Esophagus squamous epithelium (tissue), 5 donors: ENCODE data around the gene C1orf21. TPM values are rescaled to one million over a fixed set of nuclear protein-coding genes. Genes with fewer than 3 reads are reported as not detected.

Experiments
- DNase-seq: peaks from one replicate; lab custom pipeline; 2025; lab: John Stamatoyannopoulos, UW
- H3K27ac ChIP-seq, 4 donors: fragments of 200-600 bp; sonication (generic); one replicate each; pipeline ENCODE4 v1.5.1; 2016 to 2019; ENCODE audit warnings: mild to moderate bottlenecking in 1 of 4
- H3K27me3 ChIP-seq, 4 donors: fragments of 200-600 bp; sonication (generic); 1 replicate in 3 of 4; 2 replicates in 1 of 4; pipeline versions ENCODE4 v1.5.1 to v1.6.0; 2017 to 2021; ENCODE audit warnings: antibody characterized with exemption in 1 of 4
- H3K36me3 ChIP-seq, 3 donors: fragments of 200-600 bp; sonication (generic); one replicate each; pipeline ENCODE4 v1.5.1; 2016 to 2019
- H3K4me1 ChIP-seq, 3 donors: fragments of 200-600 bp; sonication (generic); one replicate each; pipeline ENCODE4 v1.5.1; 2017 to 2019
- H3K4me3 ChIP-seq, 4 donors: fragments of 200-600 bp; sonication (generic); 1 replicate in 3 of 4; 2 replicates in 1 of 4; pipeline ENCODE4 v1.5.1; 2016 to 2019; ENCODE audit warnings: mild to moderate bottlenecking in 2 of 4, moderate library complexity in 1 of 4
- H3K9me3 ChIP-seq, 3 donors: fragments of 200-600 bp; sonication (generic); one replicate each; pipeline ENCODE4 v1.5.1; 2016 to 2019
- CTCF ChIP-seq, 6 experiments: fragments of 450-650 bp in 4 of 6; fragments of 200-600 bp in 2 of 6; sonication (generic) in 2 of 6; IDR thresholded peaks; one replicate each; pipeline ENCODE4 v1.5.1; 2016 to 2019; ENCODE audit warnings: antibody characterized with exemption in 6 of 6, mild to moderate bottlenecking in 4 of 6, moderate library complexity in 4 of 6
- POLR2A ChIP-seq, 4 donors: fragments of 450-650 bp; IDR thresholded peaks; one replicate each; pipeline ENCODE4 v1.6.1; 2017; ENCODE audit warnings: antibody characterized with exemption in 4 of 4, mild to moderate bottlenecking in 4 of 4, moderate library complexity in 3 of 4
- WGBS, 2 donors: methylation state at CpG; one replicate each; pipeline ENCODE4 v1.1.5; 2018; 5-methylcytosine and 5-hydroxymethylcytosine counted together
- intact Hi-C: fragments of 100-400 bp; cut with DNase I; formaldehyde crosslinking; loops from one replicate; pipeline ENCODE4 v1.15.0; 2022
- total RNA-seq, 4 donors: library from RNA; depleted of rRNA; stranded (reverse); fragments of >200 nt; gene quantifications; one replicate each; pipeline ENCODE4 v1.1.0, GENCODE V29; 2016
- donor health status: DM: yes; HTN: yes; CAD: no.

The C1orf21 gene
- total RNA-seq, 4 donors from 2014 or later, result 14.6 to 55.7 (median 36.2) TPM

- intact Hi-C loops, result no loop called here
- Histone ChIP-seq H3K9me3 (no peaks in the 10 kb centered on the region), H3K4me1 (peaks cover 0 to 28% (median 0%) of the 10 kb centered on the region in 3 donors), H3K27ac (no peak overlapping the region), H3K4me3 (no peak overlapping the region), H3K27me3 (no peaks in the 10 kb centered on the region), H3K36me3 (no peaks in the 10 kb centered on the region)
- DNase-seq, result no peak
- TF ChIP-seq CTCF (IDR thresholded peaks at IDR 0.05) (no peak), POLR2A (IDR thresholded peaks at IDR 0.05) (no peak)
- WGBS, 2 donors, result 83 to 89% methylated on average over 4 of the region's 4 CpGs
These were observed 59.2 kb downstream of the C1orf21 start for GRCh38 chr1:184445997-184446396.

- TF ChIP-seq POLR2A (IDR thresholded peaks at IDR 0.05) (no peak), CTCF (IDR thresholded peaks at IDR 0.05) (no peak)
- Histone ChIP-seq H3K27ac (no peak overlapping the region), H3K36me3 (no peaks in the 10 kb centered on the region), H3K4me3 (no peak overlapping the region), H3K9me3 (no peaks in the 10 kb centered on the region), H3K4me1 (peaks cover 0 to 19% (median 0%) of the 10 kb centered on the region in 3 donors), H3K27me3 (no peaks in the 10 kb centered on the region)
- no peak for DNase-seq
- WGBS, 2 donors, result 93 to 94% methylated on average over 6 of the region's 6 CpGs
- intact Hi-C loops, result no loop called here
These were observed 60.9 kb downstream of the C1orf21 start for GRCh38 chr1:184447651-184448185.

- 81 to 89% methylated on average over 3 to 4 of the region's 4 CpGs for WGBS, 2 donors
- DNase-seq, result no peak
- intact Hi-C loops, result no loop called here
These were observed 63.1 kb downstream of the C1orf21 start for GRCh38 chr1:184449916-184450315.

GRCh38 chr1:184455786-184456185 lies 69.0 kb downstream of the C1orf21 start:
- no peak overlapping the region for H3K4me3 ChIP-seq
- H3K27ac ChIP-seq, result no peak overlapping the region
- intact Hi-C loops, result no loop called here
- 68 to 90% methylated on average over 1 of the region's 1 CpG for WGBS, 2 donors
- no peaks in the 10 kb centered on the region for H3K36me3 ChIP-seq
- no peak for DNase-seq
- no peaks in the 10 kb centered on the region for H3K27me3 ChIP-seq
- peaks cover 0 to 54% (median 18%) of the 10 kb centered on the region in 3 donors for H3K4me1 ChIP-seq
- no peak for TF ChIP-seq POLR2A (IDR thresholded peaks at IDR 0.05)
- TF ChIP-seq CTCF (IDR thresholded peaks at IDR 0.05), result no peak
- no peaks in the 10 kb centered on the region for H3K9me3 ChIP-seq

More at GRCh38 chr1:184449916-184450315, 63.1 kb downstream of the C1orf21 start:
- H3K27me3 ChIP-seq, result no peaks in the 10 kb centered on the region
- H3K27ac ChIP-seq, result no peak overlapping the region
- no peak for TF ChIP-seq CTCF (IDR thresholded peaks at IDR 0.05)
- no peak for TF ChIP-seq POLR2A (IDR thresholded peaks at IDR 0.05)
- no peaks in the 10 kb centered on the region for H3K36me3 ChIP-seq
- H3K4me3 ChIP-seq, result no peak overlapping the region
- peaks cover 0 to 27% (median 7%) of the 10 kb centered on the region in 3 donors for H3K4me1 ChIP-seq
- H3K9me3 ChIP-seq, result no peaks in the 10 kb centered on the region

GRCh38 chr1:184456189-184456588 lies 69.4 kb downstream of the C1orf21 start:
- intact Hi-C loops, result no loop called here
- H3K27ac ChIP-seq, result no peak overlapping the region

More at GRCh38 chr1:184456189-184456588, 69.4 kb downstream of the C1orf21 start:
- WGBS, 2 donors, result 68 to 69% methylated on average over 3 of the region's 3 CpGs
- no peak for DNase-seq
- no peaks in the 10 kb centered on the region for H3K9me3 ChIP-seq
- H3K27me3 ChIP-seq, result no peaks in the 10 kb centered on the region
- no peaks in the 10 kb centered on the region for H3K36me3 ChIP-seq
- TF ChIP-seq POLR2A (IDR thresholded peaks at IDR 0.05), result no peak
- no peak for TF ChIP-seq CTCF (IDR thresholded peaks at IDR 0.05)
- no peak overlapping the region for H3K4me3 ChIP-seq
- H3K4me1 ChIP-seq, result peaks cover 0 to 58% (median 18%) of the 10 kb centered on the region in 3 donors
